Suprapubic skin (tissue), 4 donors: ENCODE measurements around the gene KIF13A. TPM values are rescaled to one million over a fixed set of nuclear protein-coding genes. Genes with fewer than 3 reads are reported as not detected.

Experiments
- DNase-seq, 2 donors: peaks; one replicate each; pipeline ENCODE4 v3.0.0-alpha.2; 2019; ENCODE audit warnings: low spot score in 2 of 2
- H3K27ac ChIP-seq: fragments of 200-600 bp; sonication (generic); one replicate; pipeline ENCODE4 v1.5.1; 2019
- H3K27me3 ChIP-seq: fragments of 200-600 bp; sonication (generic); one replicate; pipeline ENCODE4 v1.5.1; 2019
- H3K36me3 ChIP-seq: fragments of 200-600 bp; sonication (generic); one replicate; pipeline ENCODE4 v1.5.1; 2019
- H3K4me1 ChIP-seq: fragments of 200-600 bp; sonication (generic); one replicate; pipeline ENCODE4 v1.5.1; 2019
- H3K4me3 ChIP-seq: fragments of 200-600 bp; sonication (generic); one replicate; pipeline ENCODE4 v1.5.1; 2019; ENCODE audit warnings: mild to moderate bottlenecking
- H3K9me3 ChIP-seq: fragments of 200-600 bp; sonication (generic); one replicate; pipeline ENCODE4 v1.5.1; 2019
- CTCF ChIP-seq, 2 donors: fragments of 200-600 bp in 1 of 2; fragments of 450-650 bp in 1 of 2; sonication (generic) in 1 of 2; IDR thresholded peaks; one replicate each; pipeline ENCODE4 v1.5.1; 2016 to 2019; ENCODE audit warnings: antibody characterized with exemption in 2 of 2, mild to moderate bottlenecking in 1 of 2, moderate library complexity in 1 of 2
- EP300 ChIP-seq: sonication (generic); formaldehyde crosslinking; IDR thresholded peaks from one replicate; pipeline ENCODE4 v1.6.1; 2017; ENCODE audit warnings: antibody characterized with exemption
- POLR2A ChIP-seq, 2 donors: fragments of 450-650 bp; IDR thresholded peaks; one replicate each; pipeline ENCODE4 v1.6.1; 2017; ENCODE audit warnings: antibody characterized with exemption in 2 of 2, mild to moderate bottlenecking in 2 of 2, moderate library complexity in 2 of 2
- POLR2AphosphoS5 ChIP-seq, 3 donors: sonication (generic); formaldehyde crosslinking; IDR thresholded peaks; one replicate each; pipeline ENCODE4 v1.6.1; 2017; ENCODE audit warnings: antibody characterized with exemption in 3 of 3
- WGBS: methylation state at CpG from one replicate; pipeline ENCODE4 v1.1.5; 2018; 5-methylcytosine and 5-hydroxymethylcytosine counted together
- total RNA-seq, 4 donors: library from RNA; depleted of rRNA; stranded (reverse); fragments of >200 nt; gene quantifications; one replicate each; pipeline ENCODE4 v1.1.0, GENCODE V29; 2016

KIF13A gene
- 10 to 100 TPM; 73.0 to 91.9 (median 78.9) TPM for total RNA-seq

GRCh38 chr6:17987447-17987696 is at the start of gene KIF13A:
KIF13A (minus strand) TSS chr6:17987635; CDS start chr6:17987463, 172 bp downstream.
- Histone ChIP-seq H3K4me1 (peaks cover 43% of the 10 kb centered on the region), H3K4me3 (peak within 1 kb of the TSS; percentile 91), H3K9me3 (no peaks in the 10 kb centered on the region), H3K27ac (peak within 1 kb of the TSS; percentile 98), H3K36me3 (no peaks in the 10 kb centered on the region), H3K27me3 (no peaks in the 10 kb centered on the region)
- no peak for TF ChIP-seq POLR2A (IDR thresholded peaks at IDR 0.05)
- TF ChIP-seq EP300: no peak
- no peak for TF ChIP-seq CTCF (IDR thresholded peaks at IDR 0.05)
- TF ChIP-seq POLR2AphosphoS5 (IDR thresholded peaks at IDR 0.05): no peak
- DNase-seq: no peak
- WGBS: no CpG with 5 or more reads among the region's 54 CpGs

GRCh38 chr6:18036781-18037180 is 49.3 kb upstream of the KIF13A start:
- no peaks in the 10 kb centered on the region for H3K27me3 ChIP-seq
- DNase-seq: no peak
- TF ChIP-seq CTCF (IDR thresholded peaks at IDR 0.05): no peak
- no peak for TF ChIP-seq POLR2AphosphoS5 (IDR thresholded peaks at IDR 0.05)
- TF ChIP-seq POLR2A (IDR thresholded peaks at IDR 0.05): no peak
- TF ChIP-seq EP300: no peak
- no peaks in the 10 kb centered on the region for H3K36me3 ChIP-seq
- no peaks in the 10 kb centered on the region for H3K4me1 ChIP-seq
- H3K9me3 ChIP-seq: no peaks in the 10 kb centered on the region
- no peak overlapping the region for H3K4me3 ChIP-seq
- WGBS: 99% methylated on average over 4 of the region's 4 CpGs
- H3K27ac ChIP-seq: no peak overlapping the region

- no peak for DNase-seq
- H3K27me3 ChIP-seq: no peaks in the 10 kb centered on the region
- H3K4me1 ChIP-seq: no peaks in the 10 kb centered on the region
- TF ChIP-seq CTCF (IDR thresholded peaks at IDR 0.05) (no peak), EP300 (no peak), POLR2A (IDR thresholded peaks at IDR 0.05) (no peak), POLR2AphosphoS5 (IDR thresholded peaks at IDR 0.05) (no peak)
- H3K4me3 ChIP-seq: no peak overlapping the region
- 90% methylated on average over 13 of the region's 13 CpGs for WGBS
- no peaks in the 10 kb centered on the region for H3K9me3 ChIP-seq
- no peaks in the 10 kb centered on the region for H3K36me3 ChIP-seq
- no peak overlapping the region for H3K27ac ChIP-seq
These were observed 48.0 kb upstream of the KIF13A start for GRCh38 chr6:18035330-18035854.

- no peak overlapping the region for H3K4me3 ChIP-seq
- H3K4me1 ChIP-seq: no peaks in the 10 kb centered on the region
- H3K36me3 ChIP-seq: no peaks in the 10 kb centered on the region
- no peak overlapping the region for H3K27ac ChIP-seq
- H3K27me3 ChIP-seq: no peaks in the 10 kb centered on the region
- TF ChIP-seq POLR2AphosphoS5 (IDR thresholded peaks at IDR 0.05) (no peak), EP300 (no peak)
- no peaks in the 10 kb centered on the region for H3K9me3 ChIP-seq
- DNase-seq: no peak
- 77% methylated on average over 6 of the region's 6 CpGs for WGBS
These were observed 47.4 kb upstream of the KIF13A start for GRCh38 chr6:18034798-18035202.

- no peak for TF ChIP-seq CTCF (IDR thresholded peaks at IDR 0.05)
- TF ChIP-seq POLR2A (IDR thresholded peaks at IDR 0.05): no peak
- TF ChIP-seq POLR2AphosphoS5 (IDR thresholded peaks at IDR 0.05): no peak
- TF ChIP-seq EP300: no peak
- Histone ChIP-seq H3K9me3 (no peaks in the 10 kb centered on the region), H3K27me3 (no peaks in the 10 kb centered on the region), H3K4me1 (peaks cover 9% of the 10 kb centered on the region), H3K4me3 (no peak overlapping the region), H3K36me3 (no peaks in the 10 kb centered on the region), H3K27ac (no peak overlapping the region)
- 85% methylated on average over 2 of the region's 2 CpGs for WGBS
- DNase-seq: no peak
These were observed 44.3 kb upstream of the KIF13A start for GRCh38 chr6:18031680-18032256.

- H3K36me3 ChIP-seq: no peaks in the 10 kb centered on the region
- WGBS: 89% methylated on average over 2 of the region's 2 CpGs
- no peaks in the 10 kb centered on the region for H3K9me3 ChIP-seq
- TF ChIP-seq EP300: no peak
- TF ChIP-seq CTCF (IDR thresholded peaks at IDR 0.05): no peak
- no peak for TF ChIP-seq POLR2AphosphoS5 (IDR thresholded peaks at IDR 0.05)
- no peak for TF ChIP-seq POLR2A (IDR thresholded peaks at IDR 0.05)
- H3K4me3 ChIP-seq: no peak overlapping the region
- no peak overlapping the region for H3K27ac ChIP-seq
- peaks cover 9% of the 10 kb centered on the region for H3K4me1 ChIP-seq
- H3K27me3 ChIP-seq: no peaks in the 10 kb centered on the region
- no peak for DNase-seq
These were observed 43.8 kb upstream of the KIF13A start for GRCh38 chr6:18031189-18031588.
